HG03064 (cell line): ENCODE data around the gene METTL16.
A peak's percentile ranks its signal among the peaks of the same experiment; 100 is the strongest.

Experiments used
- ATAC-seq: cut with Tn5 transposase; IDR thresholded peaks from one replicate; pipeline ENCODE4 v1.9.1; 2021; ENCODE audit warnings: low read depth; ENCODE audit not compliant: unreplicated experiment

METTL16 gene

DNA sequence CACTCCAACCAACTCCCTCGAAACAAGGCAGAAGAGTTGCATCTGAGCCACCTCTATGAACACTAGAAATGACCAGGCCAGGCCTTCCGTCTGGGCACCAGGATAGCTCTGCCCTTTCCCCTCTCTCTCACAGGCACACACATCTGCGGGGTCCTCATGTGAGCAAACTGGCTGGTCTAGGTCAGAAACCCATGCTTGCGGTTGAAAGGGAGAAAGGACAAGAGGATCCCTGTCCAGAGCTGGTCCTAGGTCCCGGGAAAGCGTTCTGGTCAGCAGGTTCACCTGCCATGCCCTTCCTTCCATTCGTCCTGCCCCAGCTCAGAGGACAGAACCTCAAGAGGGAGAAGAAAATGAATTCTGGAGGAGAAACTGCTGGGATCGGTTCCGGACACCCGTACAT is 113.5 kb downstream of the METTL16 start:
- no peak for ATAC-seq

DNA sequence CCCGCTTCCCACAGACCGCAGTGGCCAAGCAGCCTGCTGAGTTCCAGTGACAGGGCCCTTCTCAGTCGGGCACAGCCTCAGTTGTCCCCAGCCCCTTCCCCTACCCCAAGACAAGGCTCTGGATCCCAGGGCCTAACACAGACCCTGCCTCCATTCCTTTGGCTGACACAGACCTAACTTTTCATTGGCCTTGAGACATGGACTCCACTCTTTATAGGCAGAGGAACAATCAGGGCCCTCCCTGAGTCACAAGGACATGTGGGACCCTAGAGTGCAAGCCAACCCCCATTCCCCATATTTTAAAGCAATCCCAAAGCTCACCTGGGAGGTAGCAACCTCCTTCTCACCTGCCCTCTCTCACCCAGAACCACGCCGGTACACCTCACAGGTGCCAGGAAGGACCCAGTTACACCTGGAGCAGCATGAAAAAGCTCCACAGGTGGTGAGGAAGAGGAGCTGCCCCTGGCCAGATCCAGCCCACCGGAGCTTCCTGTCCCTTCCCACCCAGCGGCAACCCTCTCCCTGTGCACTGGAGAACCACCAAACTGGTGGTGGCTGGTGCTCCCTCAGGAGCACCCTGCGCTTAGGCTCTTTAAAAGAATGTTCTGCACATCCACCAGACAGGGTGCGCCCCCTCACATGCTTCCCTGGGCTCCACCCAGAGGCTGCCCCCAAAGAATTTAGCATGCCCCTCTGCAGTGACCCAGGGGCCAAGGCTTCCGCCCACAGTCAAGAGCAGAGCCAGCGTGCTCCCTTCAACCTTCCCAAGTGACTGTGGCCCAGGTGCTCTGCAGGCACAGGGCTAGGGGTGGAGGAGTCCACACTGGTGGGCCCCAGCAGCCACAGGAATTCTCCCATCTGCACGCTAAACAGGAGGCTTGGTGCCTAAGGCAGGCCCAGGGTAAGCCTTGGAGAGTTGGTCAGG is 114.2 kb downstream of the METTL16 start:
- ATAC-seq: no peak

- ATAC-seq: no peak
These were observed 115.0 kb downstream of the METTL16 start for GRCh38 chr17:2396568-2397246.

DNA sequence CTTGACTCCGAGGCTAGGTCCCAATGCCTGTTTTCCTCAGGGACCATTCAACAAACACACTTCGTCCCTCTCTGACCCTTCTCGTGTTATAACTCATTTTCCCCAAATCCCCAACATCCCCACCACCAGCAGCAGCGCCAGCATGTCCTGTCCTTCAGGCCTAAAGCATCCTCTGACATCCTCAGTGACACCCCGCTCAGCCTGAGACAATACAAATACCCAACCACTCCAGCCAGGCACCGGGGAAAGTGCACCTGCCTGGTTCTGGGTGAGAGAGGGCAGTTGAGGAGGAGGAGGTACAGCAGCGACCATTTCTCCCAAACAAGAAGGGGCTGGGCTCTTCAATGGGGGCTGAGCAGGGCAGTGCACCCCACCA is 115.5 kb downstream of the METTL16 start:
- ATAC-seq: no peak

DNA sequence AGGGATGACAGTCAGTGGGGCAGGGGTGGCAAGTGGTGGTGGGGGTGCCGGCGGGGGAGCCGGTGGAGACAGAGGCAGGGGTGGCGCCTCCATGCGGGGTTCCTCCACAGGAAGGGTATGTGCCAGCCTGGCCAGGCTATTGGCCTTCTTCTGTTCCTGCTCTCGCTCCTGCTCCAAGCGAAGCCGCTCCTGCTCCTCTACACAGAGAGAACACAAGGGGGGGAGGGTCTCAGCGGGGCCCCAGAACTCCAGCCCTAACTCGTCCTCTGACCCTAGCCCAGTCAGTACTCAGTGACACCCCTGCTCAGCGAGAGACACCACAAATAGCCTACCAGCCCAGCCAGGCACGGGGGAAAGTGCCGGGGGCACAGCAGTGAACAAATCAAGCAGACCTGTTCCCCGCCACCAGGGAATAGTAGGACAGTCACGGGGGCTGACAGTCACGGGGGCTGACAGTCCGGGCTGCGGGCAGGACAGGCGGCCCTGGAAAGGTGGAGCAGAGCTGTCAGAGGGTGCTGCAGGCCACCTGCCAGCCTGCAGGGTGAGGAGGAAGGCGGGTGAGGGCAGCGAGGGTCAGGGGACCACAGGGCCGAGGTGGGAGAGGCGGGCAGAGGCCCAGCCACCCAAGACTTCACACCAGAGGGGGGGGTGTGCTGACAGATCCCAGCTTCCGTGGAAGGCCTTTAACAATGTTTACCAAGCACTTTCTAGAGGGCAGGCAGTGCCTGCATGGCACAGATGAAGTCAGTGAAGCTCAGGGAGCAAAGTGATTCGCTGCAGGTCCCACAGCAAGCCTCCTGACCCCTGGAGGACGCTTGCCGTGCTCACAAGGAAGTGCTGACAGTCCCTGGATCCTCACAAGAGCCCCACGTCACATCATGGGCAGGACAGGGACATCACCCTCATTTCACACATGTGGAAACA is 116.2 kb downstream of the METTL16 start:
- no peak for ATAC-seq

- ATAC-seq: no peak
These were observed 116.9 kb downstream of the METTL16 start for GRCh38 chr17:2394775-2395201.

DNA sequence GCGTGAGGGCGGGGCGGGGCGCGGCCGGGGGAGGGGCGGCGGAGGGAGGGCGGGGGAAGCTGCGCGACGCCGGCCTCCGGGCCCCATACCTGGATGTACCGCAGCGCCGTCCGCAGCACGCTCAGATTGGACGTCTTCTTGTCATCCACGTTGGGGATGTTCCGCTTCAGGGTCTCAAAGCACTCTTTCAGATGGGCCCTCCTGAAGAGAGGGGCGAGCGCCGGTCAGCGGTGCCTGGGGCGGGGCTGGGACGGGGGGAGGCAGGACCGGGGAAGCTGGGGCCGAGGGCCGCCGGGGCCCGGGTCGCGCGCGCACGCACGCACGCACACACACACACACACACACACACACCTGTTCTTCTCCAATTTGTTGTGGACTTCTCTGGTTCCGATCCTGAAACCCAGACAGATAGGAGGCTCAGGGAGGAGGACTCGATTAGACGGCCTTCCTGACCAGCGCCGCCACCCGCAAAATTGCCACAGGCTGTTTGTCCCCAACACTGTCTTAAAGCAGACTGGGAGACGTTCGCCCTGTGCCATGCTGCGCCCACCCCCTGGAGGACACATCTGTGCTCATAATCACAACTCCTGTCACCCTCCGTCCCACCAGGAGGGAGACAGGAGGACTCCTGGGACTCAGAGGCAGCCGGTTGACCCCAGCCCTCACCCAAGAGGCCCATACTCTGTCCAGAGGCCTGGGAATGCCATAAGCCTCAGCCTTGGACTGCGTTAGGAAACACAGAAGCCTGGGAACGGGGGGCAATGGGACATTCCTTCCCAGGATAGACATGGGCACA is 117.5 kb downstream of the METTL16 start:
- ATAC-seq: no peak

GRCh38 chr17:2393174-2393953 is 118.3 kb downstream of the METTL16 start:
- peak; percentile 36 for ATAC-seq

GRCh38 chr17:2392252-2393173 is 119.2 kb downstream of the METTL16 start:
- ATAC-seq: peak; percentile 44

DNA sequence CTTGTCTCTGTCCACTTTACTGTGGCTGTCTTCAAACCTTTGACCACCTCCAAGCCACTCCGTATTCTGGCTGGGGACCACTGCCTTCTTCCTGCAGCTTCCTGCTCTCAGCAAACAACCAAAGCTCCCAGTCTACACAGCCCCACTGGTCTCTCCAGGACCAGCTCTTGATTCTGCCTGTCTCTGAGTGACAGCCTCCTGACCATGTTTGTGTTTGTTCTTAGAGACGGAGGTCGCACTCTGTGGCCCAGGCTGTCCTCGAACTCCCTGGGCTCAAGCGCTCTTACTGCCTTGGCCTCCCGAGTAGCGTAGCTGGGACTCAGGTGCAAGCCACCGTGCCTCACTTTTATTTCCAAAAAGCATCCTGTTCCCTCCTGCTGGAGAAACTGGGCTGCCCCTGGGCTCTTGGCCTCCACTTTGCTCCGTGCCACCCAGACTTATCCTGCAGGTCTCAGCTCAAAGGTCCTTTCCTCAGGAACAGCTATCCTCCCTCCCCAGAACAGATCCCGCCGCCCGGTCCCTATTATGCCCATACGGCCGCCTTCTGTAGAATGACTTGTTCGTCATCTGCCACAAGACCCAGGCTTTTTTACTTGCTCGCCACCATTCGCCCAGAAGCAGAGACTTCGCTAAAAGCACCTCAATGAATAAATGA is 120.0 kb downstream of the METTL16 start:
- no peak for ATAC-seq

GRCh38 chr17:2390199-2390836 is 121.4 kb downstream of the METTL16 start:
- ATAC-seq: no peak

- no peak for ATAC-seq
These were observed 123.0 kb downstream of the METTL16 start for GRCh38 chr17:2388683-2389055.

- ATAC-seq: no peak
These were observed 123.5 kb downstream of the METTL16 start for GRCh38 chr17:2388020-2388682.

DNA sequence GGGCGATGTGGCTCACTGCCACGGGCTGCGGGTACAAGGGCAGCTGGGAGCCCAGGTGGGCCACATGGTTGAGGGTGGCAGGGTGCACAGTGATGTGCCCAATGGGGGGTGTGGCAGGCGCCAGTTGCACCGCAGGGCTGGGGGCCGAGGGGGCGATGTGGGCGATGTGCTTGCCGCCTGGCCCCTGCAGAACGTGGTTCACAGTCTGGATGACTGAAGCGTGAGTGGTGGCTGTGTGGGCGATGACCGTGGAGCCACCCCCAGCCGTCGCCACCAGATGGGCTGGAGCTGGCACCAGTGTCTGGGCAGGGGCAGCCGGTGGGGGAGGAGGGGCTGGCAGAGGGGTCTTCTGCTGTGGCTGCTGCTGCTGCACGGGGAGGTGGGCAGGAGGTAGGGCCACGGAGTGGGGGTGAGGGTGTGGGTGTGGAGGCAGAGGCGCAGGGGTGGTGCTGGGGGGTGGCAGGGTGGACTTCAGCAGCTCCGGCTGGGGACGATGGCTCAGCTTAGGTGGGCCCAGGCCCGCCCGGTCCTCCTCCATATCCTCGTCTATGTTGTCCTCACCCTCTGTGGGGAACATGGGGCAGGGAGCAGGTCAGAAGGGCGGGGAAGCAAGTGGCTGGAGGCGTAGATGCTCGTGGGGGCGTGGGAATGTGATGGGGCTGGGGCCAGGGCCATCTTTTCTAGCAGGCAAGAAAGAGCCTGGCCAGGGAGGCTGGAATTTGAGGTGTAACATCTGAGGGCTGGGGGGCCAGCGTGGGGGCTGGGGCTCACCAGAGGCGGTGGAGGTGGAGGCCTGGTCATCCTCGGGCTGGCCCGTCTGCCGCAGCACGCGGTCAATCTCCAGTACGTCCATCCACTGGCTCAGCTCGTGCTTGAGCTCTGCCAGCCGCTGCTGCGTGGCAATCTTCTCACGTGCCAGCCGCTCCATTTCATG is 124.3 kb downstream of the METTL16 start:
- no peak for ATAC-seq

- ATAC-seq: no peak
These were observed 125.1 kb downstream of the METTL16 start for GRCh38 chr17:2386400-2387085.
